Left lung (tissue), 10 donors: Measurements from ENCODE around the gene ZNF462. TPM values are rescaled to one million over a fixed set of nuclear protein-coding genes. Genes with fewer than 3 reads are reported as not detected.

Experiments
- ATAC-seq: fragments of 200-7000 bp; cut with Tn5 transposase; one replicate; pipeline ENCODE4 v1.9.1; 2020; ENCODE audit warnings: moderate library complexity
- DNase-seq, 4 donors: peaks; one replicate each; pipeline ENCODE4 v3.0.0-alpha.2; 2013 to 2020
- H3K27ac ChIP-seq, 2 donors: fragments of 200-600 bp; sonication (generic) in 1 of 2; one replicate each; pipeline versions ENCODE4 v1.5.0 to v1.8.0; 2020 to 2021
- H3K27me3 ChIP-seq, 2 donors: fragments of 200-600 bp; sonication (generic) in 1 of 2; one replicate each; pipeline versions ENCODE4 v1.5.0 to v1.8.0; 2020 to 2021
- H3K36me3 ChIP-seq, 2 donors: fragments of 200-600 bp; sonication (generic) in 1 of 2; one replicate each; pipeline versions ENCODE4 v1.5.0 to v1.8.0; 2020 to 2021
- H3K4me1 ChIP-seq, 2 donors: fragments of 200-600 bp; one replicate each; pipeline ENCODE4 v1.8.0; 2021
- H3K4me3 ChIP-seq, 2 donors: fragments of 200-600 bp; sonication (generic) in 1 of 2; one replicate each; pipeline versions ENCODE4 v1.5.0 to v1.8.0; 2020 to 2021; ENCODE audit warnings: mild to moderate bottlenecking in 1 of 2
- H3K9me3 ChIP-seq, 2 donors: fragments of 200-600 bp; sonication (generic) in 1 of 2; one replicate each; pipeline versions ENCODE4 v1.5.0 to v1.8.0; 2020 to 2021
- intact Hi-C, 2 donors: fragments of 100-400 bp; cut with DNase I; formaldehyde crosslinking; loops; one replicate each; pipeline versions ENCODE4 v1.11.2 to v1.14.2; 2022
- polyA plus RNA-seq, 6 donors: library from polyadenylated mRNA; unstranded; fragments of 120-200 nt; gene quantifications; one replicate each; pipeline ENCODE4 v1.2.1, GENCODE V29; 2013; ENCODE audit not compliant: insufficient read length in 6 of 6
- total RNA-seq, 2 donors: library from RNA; stranded (reverse); fragmentation: NEBNext Ultra II Directional; extraction: Animal tissue kit (Norgen Biotek cat#: 25700); gene quantifications; one replicate each; pipeline ENCODE4 v1.2.1, GENCODE V29; 2021
- TF ChIP-seq, protein P1 (sequence below), 2 donors: fragments of 200-600 bp; sonication (generic) in 1 of 2; IDR thresholded peaks; one replicate each; pipeline versions ENCODE4 v1.5.0 to v1.8.0; 2021; ENCODE audit warnings: antibody characterized with exemption in 2 of 2
- donor health status: DM: no; HTN: yes; CAD: no.
- donor health status: DM: no; HTN: no; CAD: no.

The ZNF462 gene
- total and polyA plus RNA-seq, 8 donors, result 26.9 to 41.4 (median 30.8) TPM

DNA sequence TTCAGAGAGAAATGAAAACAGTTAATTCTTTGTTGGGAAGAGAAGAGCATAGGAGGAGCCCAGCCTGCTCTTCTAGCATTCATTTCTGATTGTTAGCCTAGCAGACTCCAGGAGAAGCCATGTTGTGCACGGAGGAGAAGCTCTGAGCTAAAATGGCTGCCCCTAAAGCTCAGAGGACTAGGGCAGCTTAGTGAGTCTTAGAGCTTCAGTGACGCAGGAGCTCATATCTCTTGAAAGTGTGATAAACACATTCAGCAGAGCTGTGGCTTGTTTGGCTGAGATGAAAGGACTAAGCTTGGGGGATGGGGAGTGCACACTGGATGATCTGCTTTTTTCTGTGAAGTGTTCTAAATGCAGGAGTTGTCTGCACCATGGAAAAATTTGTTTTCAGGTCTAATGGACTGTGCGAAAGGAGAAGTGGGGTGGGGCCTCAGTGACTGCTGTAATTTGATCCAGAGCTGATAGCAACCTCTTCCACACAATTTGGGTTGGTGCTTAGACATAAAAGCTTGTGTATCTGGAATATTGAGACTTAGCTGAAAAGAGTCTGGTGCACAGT, 58.5 kb downstream of the ZNF462 start:
- intact Hi-C loops, result no loop called here
- peak; percentile 83 for ATAC-seq
- Histone ChIP-seq H3K9me3 (no peaks in the 10 kb centered on the region), H3K36me3 (peaks cover 0 to 24% of the 10 kb centered on the region in 2 donors), H3K27me3 (no peaks in the 10 kb centered on the region), H3K27ac (peak overlapping the region; percentile 65 to 88), H3K4me3 (no peak overlapping the region), H3K4me1 (peaks cover 11 to 18% of the 10 kb centered on the region in 2 donors)
- DNase-seq, result peak in 2 of 4 donors; percentile 62 to 85
- TF ChIP-seq, protein P1, sequence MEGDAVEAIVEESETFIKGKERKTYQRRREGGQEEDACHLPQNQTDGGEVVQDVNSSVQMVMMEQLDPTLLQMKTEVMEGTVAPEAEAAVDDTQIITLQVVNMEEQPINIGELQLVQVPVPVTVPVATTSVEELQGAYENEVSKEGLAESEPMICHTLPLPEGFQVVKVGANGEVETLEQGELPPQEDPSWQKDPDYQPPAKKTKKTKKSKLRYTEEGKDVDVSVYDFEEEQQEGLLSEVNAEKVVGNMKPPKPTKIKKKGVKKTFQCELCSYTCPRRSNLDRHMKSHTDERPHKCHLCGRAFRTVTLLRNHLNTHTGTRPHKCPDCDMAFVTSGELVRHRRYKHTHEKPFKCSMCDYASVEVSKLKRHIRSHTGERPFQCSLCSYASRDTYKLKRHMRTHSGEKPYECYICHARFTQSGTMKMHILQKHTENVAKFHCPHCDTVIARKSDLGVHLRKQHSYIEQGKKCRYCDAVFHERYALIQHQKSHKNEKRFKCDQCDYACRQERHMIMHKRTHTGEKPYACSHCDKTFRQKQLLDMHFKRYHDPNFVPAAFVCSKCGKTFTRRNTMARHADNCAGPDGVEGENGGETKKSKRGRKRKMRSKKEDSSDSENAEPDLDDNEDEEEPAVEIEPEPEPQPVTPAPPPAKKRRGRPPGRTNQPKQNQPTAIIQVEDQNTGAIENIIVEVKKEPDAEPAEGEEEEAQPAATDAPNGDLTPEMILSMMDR (IDR thresholded peaks at IDR 0.05), result no peak

DNA sequence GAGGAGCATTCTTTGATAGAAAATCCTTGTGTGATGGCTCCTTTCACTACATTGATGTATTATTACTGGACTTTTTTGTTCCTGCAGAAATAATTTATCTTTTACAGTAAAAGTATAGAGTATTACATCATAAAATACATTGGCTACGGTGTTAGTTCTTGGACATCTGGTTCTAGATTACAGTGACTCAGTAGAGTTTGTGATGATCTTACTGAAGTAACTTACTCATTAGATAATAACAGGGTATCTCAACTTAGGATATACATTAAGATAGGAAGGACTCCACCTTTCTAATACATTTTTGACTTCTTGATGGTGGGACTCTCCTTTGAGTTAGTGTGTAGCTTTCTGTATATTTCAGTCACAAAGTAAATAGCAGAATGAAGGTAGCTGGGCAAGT, 59.1 kb downstream of the ZNF462 start:
- Histone ChIP-seq H3K27ac (peak overlapping the region in 1 of 2 donors; percentile 88), H3K4me1 (peaks cover 11 to 15% of the 10 kb centered on the region in 2 donors), H3K9me3 (no peaks in the 10 kb centered on the region), H3K36me3 (peaks cover 0 to 24% of the 10 kb centered on the region in 2 donors), H3K27me3 (no peaks in the 10 kb centered on the region), H3K4me3 (no peak overlapping the region)
- DNase-seq (no peak), ATAC-seq (no peak)
- intact Hi-C loops, result no loop called here
- TF ChIP-seq, protein P1 (IDR thresholded peaks at IDR 0.05), result no peak

DNA sequence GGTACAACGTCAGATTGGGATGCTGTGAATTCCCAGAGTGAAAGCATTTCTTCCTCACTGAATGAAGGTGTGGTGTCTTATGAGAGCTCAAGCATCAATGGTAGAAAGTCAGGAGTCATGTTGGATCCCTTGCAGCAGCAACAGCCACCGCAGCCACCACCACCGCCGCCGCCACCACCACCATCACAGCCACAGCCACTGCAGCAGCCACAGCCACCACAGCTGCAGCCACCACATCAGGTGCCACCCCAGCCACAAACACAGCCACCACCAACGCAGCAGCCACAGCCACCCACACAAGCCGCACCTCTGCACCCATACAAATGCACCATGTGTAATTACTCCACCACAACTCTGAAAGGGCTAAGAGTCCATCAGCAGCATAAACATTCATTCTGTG, 62.4 kb downstream of the ZNF462 start:
- H3K4me1 ChIP-seq, result peaks cover 20 to 22% of the 10 kb centered on the region in 2 donors
- no peaks in the 10 kb centered on the region for H3K27me3 ChIP-seq
- H3K9me3 ChIP-seq, result no peaks in the 10 kb centered on the region
- H3K4me3 ChIP-seq, result no peak overlapping the region
- peaks cover 0 to 36% of the 10 kb centered on the region in 2 donors for H3K36me3 ChIP-seq
- TF ChIP-seq, protein P1 (IDR thresholded peaks at IDR 0.05), result no peak
- H3K27ac ChIP-seq, result no peak overlapping the region
- peak in 1 of 4 donors; percentile 69 for DNase-seq
- intact Hi-C loops, result no loop called here
- ATAC-seq, result no peak

DNA sequence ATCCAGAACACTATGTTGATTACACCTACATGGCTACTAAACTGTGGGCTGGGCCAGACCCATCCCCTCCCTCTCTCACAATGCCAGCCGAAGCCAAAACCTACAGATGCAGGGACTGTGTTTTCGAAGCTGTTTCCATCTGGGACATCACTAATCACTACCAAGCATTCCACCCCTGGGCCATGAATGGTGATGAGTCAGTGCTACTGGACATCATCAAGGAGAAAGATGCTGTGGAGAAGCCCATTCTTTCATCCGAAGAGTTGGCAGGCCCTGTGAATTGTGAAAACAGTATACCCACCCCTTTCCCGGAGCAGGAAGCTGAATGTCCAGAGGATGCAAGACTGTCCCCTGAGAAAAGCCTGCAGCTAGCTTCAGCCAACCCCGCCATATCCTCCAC, 65.0 kb downstream of the ZNF462 start:
- TF ChIP-seq, protein P1 (IDR thresholded peaks at IDR 0.05), result no peak
- Histone ChIP-seq H3K9me3 (no peaks in the 10 kb centered on the region), H3K4me3 (no peak overlapping the region), H3K36me3 (peaks cover 0 to 36% of the 10 kb centered on the region in 2 donors), H3K27ac (no peak overlapping the region), H3K4me1 (peaks cover 9 to 10% of the 10 kb centered on the region in 2 donors), H3K27me3 (no peaks in the 10 kb centered on the region)
- ATAC-seq, result no peak
- DNase-seq, result no peak
- intact Hi-C loops, result no loop called here

DNA sequence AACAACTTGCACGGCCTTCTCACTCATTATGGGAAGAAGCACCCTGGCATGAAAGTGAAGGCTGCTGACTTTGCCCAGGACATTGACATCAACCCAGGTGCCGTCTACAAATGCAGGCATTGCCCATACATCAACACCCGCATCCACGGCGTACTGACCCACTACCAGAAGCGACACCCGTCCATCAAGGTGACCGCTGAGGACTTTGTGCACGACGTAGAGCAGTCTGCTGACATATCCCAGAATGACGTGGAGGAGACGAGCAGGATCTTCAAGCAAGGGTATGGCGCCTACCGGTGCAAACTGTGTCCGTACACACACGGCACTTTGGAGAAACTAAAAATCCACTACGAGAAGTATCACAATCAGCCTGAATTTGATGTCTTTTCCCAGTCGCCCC, 65.4 kb downstream of the ZNF462 start:
- H3K36me3 ChIP-seq, result peaks cover 0 to 36% of the 10 kb centered on the region in 2 donors
- no peak for DNase-seq

More for the DNA sequence above, 65.4 kb downstream of the ZNF462 start:
- intact Hi-C loops, result no loop called here
- no peaks in the 10 kb centered on the region for H3K27me3 ChIP-seq
- TF ChIP-seq, protein P1 (IDR thresholded peaks at IDR 0.05), result no peak
- H3K4me1 ChIP-seq, result peaks cover 9 to 10% of the 10 kb centered on the region in 2 donors
- no peak for ATAC-seq
- no peak overlapping the region for H3K27ac ChIP-seq
- H3K4me3 ChIP-seq, result no peak overlapping the region
- H3K9me3 ChIP-seq, result no peaks in the 10 kb centered on the region
